Mammary epithelial cell (primary cell): ENCODE measurements around the gene CASZ1.

Experiments used
- EZH2 ChIP-seq: IDR thresholded peaks from 2 replicates; pipeline ENCODE4 v1.6.1; 2012; ENCODE audit warnings: low read length, inconsistent platforms, borderline replicate concordance
- TF ChIP-seq, protein P1 (sequence below), 2 donors: IDR thresholded peaks in 1 of 2; conservative IDR thresholded peaks in 1 of 2; 2 replicates each; pipeline ENCODE4 v1.5.1; 2011 to 2012; ENCODE audit warnings: inconsistent platforms in 2 of 2, low read length in 2 of 2, mild to moderate bottlenecking in 2 of 2, control low read depth in 1 of 2, low read depth in 1 of 2; ENCODE audit not compliant: insufficient read depth in 1 of 2; ENCODE audit errors: extremely low read depth in 1 of 2

- TF ChIP-seq, protein P1, sequence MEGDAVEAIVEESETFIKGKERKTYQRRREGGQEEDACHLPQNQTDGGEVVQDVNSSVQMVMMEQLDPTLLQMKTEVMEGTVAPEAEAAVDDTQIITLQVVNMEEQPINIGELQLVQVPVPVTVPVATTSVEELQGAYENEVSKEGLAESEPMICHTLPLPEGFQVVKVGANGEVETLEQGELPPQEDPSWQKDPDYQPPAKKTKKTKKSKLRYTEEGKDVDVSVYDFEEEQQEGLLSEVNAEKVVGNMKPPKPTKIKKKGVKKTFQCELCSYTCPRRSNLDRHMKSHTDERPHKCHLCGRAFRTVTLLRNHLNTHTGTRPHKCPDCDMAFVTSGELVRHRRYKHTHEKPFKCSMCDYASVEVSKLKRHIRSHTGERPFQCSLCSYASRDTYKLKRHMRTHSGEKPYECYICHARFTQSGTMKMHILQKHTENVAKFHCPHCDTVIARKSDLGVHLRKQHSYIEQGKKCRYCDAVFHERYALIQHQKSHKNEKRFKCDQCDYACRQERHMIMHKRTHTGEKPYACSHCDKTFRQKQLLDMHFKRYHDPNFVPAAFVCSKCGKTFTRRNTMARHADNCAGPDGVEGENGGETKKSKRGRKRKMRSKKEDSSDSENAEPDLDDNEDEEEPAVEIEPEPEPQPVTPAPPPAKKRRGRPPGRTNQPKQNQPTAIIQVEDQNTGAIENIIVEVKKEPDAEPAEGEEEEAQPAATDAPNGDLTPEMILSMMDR (conservative IDR thresholded peaks at IDR 0.05 in 1 of 2, IDR thresholded peaks at IDR 0.05 in 1 of 2; ENCODE audit: extremely low read depth in 1 of 2, insufficient read depth in 1 of 2, low read depth in 1 of 2, low read length in 2 of 2): no peak
- no peak for TF ChIP-seq EZH2
These were observed 56.9 kb downstream of the CASZ1 start for GRCh38 chr1:10739589-10739988.
